ENCODE results near the gene ACTG2.

The ACTG2 gene

GRCh38 chr2:73917296-73917695 is 24.5 kb downstream of the ACTG2 start:
- no peak for DNase-seq
- Histone ChIP-seq H3F3A (ENCODE audit: insufficient read depth, low read length) (no peaks in the 10 kb centered on the region), H3K27ac (ENCODE audit: low read length) (no peak overlapping the region), H2AFZ (ENCODE audit: low read length) (no peak overlapping the region), H3K4me1 (ENCODE audit: low read length) (no peaks in the 10 kb centered on the region), H3K9me3 (replicated peaks; ENCODE audit: insufficient read depth, low read length) (no peaks in the 10 kb centered on the region), H3K4me3 (ENCODE audit: low read length) (no peak overlapping the region), H3K9me2 (replicated peaks; ENCODE audit: insufficient read depth, low read length) (no peaks in the 10 kb centered on the region), H4K20me1 (ENCODE audit: insufficient read depth, low read length) (no peaks in the 10 kb centered on the region), H3K9ac (ENCODE audit: low read length) (no peak overlapping the region), H3K79me2 (ENCODE audit: low read length) (no peaks in the 10 kb centered on the region), H3K4me2 (ENCODE audit: low read depth, low read length) (no peak overlapping the region), H3K27me3 (replicated peaks; ENCODE audit: insufficient read depth, low read length) (no peaks in the 10 kb centered on the region), H3K36me3 (replicated peaks; ENCODE audit: insufficient read depth, low read length) (no peaks in the 10 kb centered on the region)
- TF ChIP-seq EZH2 (optimal IDR thresholded peaks at IDR 0.05; ENCODE audit: low read depth, low read length) (no peak), CTCF (IDR thresholded peaks at IDR 0.05; ENCODE audit: low read length) (no peak), EZH2phosphoT487 (IDR thresholded peaks at IDR 0.05; ENCODE audit: low read length) (no peak)

GRCh38 chr2:73917696-73918207 is 24.9 kb downstream of the ACTG2 start:
- DNase-seq = no peak
- Histone ChIP-seq H3K79me2 (ENCODE audit: low read length) (no peaks in the 10 kb centered on the region), H3K9ac (ENCODE audit: low read length) (no peak overlapping the region), H3K27ac (ENCODE audit: low read length) (no peak overlapping the region), H3F3A (ENCODE audit: insufficient read depth, low read length) (no peaks in the 10 kb centered on the region), H2AFZ (ENCODE audit: low read length) (no peak overlapping the region), H3K9me2 (replicated peaks; ENCODE audit: insufficient read depth, low read length) (no peaks in the 10 kb centered on the region), H3K36me3 (replicated peaks; ENCODE audit: insufficient read depth, low read length) (no peaks in the 10 kb centered on the region), H3K4me3 (ENCODE audit: low read length) (no peak overlapping the region), H3K27me3 (replicated peaks; ENCODE audit: insufficient read depth, low read length) (no peaks in the 10 kb centered on the region), H3K4me1 (ENCODE audit: low read length) (no peaks in the 10 kb centered on the region), H3K4me2 (ENCODE audit: low read depth, low read length) (no peak overlapping the region), H3K9me3 (replicated peaks; ENCODE audit: insufficient read depth, low read length) (no peaks in the 10 kb centered on the region), H4K20me1 (ENCODE audit: insufficient read depth, low read length) (no peaks in the 10 kb centered on the region)
- TF ChIP-seq CTCF (IDR thresholded peaks at IDR 0.05; ENCODE audit: low read length) (no peak), EZH2 (optimal IDR thresholded peaks at IDR 0.05; ENCODE audit: low read depth, low read length) (no peak), EZH2phosphoT487 (IDR thresholded peaks at IDR 0.05; ENCODE audit: low read length) (no peak)

GRCh38 chr2:73918856-73919255 is 26.0 kb downstream of the ACTG2 start:
- H3K9ac ChIP-seq (ENCODE audit: low read length) = no peak overlapping the region
- 0 out of 2 replicates have a peak, but pooled peaks cover 4% of the 10 kb centered on the region for H3K27me3 ChIP-seq (replicated peaks; ENCODE audit: insufficient read depth, low read length)
- H3K4me3 ChIP-seq (ENCODE audit: low read length) = no peak overlapping the region
- TF ChIP-seq EZH2phosphoT487 (IDR thresholded peaks at IDR 0.05; ENCODE audit: low read length) (no peak), EZH2 (optimal IDR thresholded peaks at IDR 0.05; ENCODE audit: low read depth, low read length) (no peak), CTCF (IDR thresholded peaks at IDR 0.05; ENCODE audit: low read length) (no peak)
- no peaks in the 10 kb centered on the region for H3F3A ChIP-seq (ENCODE audit: insufficient read depth, low read length)
- H3K4me1 ChIP-seq (ENCODE audit: low read length) = no peaks in the 10 kb centered on the region
- no peak for DNase-seq
- H4K20me1 ChIP-seq (ENCODE audit: insufficient read depth, low read length) = no peaks in the 10 kb centered on the region
- no peaks in the 10 kb centered on the region for H3K36me3 ChIP-seq (replicated peaks; ENCODE audit: insufficient read depth, low read length)
- H3K79me2 ChIP-seq (ENCODE audit: low read length) = no peaks in the 10 kb centered on the region
- H3K27ac ChIP-seq (ENCODE audit: low read length) = no peak overlapping the region
- H2AFZ ChIP-seq (ENCODE audit: low read length) = no peak overlapping the region
- no peaks in the 10 kb centered on the region for H3K9me3 ChIP-seq (replicated peaks; ENCODE audit: insufficient read depth, low read length)
- no peak overlapping the region for H3K4me2 ChIP-seq (ENCODE audit: low read depth, low read length)
- H3K9me2 ChIP-seq (replicated peaks; ENCODE audit: insufficient read depth, low read length) = no peaks in the 10 kb centered on the region

Data from MM.1S (cell line).